Occipital lobe (tissue), 2 donors: ENCODE results near the gene HOMER3. TPM values are rescaled to one million over a fixed set of nuclear protein-coding genes. Genes with fewer than 3 reads are reported as not detected.
"Not testable (repeated sequence)": the region's sequence is repeated elsewhere in the genome, so short reads cannot be mapped to it uniquely, and the experiment has no call there.

Experiments used
- DNase-seq: peaks from one replicate; lab custom pipeline; 2025; lab: John Stamatoyannopoulos, UW
- total RNA-seq: library from RNA; depleted of rRNA; stranded (reverse); fragments of >200 nt; gene quantifications from one replicate; pipeline ENCODE4 v1.2.3, GENCODE V29; 2014

The HOMER3 gene
- total RNA-seq, 1 donor from 2014 or later: 12.8 TPM

DNA sequence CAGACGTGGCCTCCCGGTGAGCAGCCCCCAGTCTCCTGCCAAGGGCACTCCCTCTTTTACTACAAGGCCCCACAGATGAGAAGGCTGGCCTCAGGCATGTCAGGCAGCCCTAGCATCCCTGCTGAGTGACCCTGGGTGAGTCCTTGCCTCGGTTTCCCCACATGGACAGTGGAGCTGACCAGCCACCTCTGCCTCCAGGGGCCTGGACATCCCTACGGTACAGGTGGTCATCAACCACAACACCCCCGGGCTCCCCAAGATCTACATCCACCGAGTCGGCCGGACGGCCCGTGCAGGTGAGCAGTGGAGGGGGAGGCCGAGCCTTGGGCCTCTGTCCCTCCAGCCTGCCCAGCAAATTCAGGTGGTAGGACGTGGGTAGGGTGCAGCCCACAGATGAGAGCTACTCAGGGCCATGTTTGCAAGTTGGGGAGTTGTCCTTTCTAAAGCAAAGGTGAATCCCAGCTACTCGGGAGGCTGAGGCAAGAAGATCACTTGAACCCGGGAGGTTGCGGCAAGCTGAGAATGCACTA, 16.3 kb downstream of the HOMER3 start:
- DNase-seq: no peak

DNA sequence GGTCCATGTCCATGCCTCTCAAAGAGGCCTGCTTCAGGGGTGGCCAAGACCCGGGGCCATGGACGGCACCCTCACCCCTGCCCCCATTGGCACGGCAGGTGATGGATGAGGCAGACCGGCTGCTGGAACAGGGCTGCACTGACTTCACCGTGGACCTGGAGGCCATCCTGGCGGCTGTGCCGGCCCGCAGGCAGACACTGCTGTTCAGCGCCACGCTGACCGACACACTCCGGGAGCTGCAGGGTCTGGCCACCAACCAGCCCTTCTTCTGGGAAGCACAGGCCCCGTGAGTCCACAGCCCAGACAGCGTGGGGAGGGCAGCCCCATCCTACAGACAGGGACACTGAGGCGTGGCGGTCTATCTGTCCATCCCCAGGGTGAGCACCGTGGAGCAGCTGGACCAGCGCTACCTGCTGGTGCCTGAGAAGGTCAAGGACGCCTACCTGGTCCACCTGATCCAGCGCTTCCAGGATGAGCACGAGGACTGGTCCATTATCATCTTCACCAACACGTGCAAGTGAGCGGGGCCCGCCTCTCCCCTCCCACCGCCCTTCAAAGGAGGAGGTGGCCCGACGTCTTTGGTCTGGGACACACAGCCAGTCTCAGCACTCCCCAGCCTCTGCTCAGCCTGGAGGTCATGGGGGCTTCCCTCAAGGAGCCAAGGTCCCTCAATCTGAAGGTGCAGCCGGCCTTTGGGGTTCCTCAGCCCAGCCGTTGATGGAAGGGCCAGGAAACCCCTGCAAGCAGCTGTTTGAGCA, 18.6 kb downstream of the HOMER3 start:
- DNase-seq: no peak

DNA sequence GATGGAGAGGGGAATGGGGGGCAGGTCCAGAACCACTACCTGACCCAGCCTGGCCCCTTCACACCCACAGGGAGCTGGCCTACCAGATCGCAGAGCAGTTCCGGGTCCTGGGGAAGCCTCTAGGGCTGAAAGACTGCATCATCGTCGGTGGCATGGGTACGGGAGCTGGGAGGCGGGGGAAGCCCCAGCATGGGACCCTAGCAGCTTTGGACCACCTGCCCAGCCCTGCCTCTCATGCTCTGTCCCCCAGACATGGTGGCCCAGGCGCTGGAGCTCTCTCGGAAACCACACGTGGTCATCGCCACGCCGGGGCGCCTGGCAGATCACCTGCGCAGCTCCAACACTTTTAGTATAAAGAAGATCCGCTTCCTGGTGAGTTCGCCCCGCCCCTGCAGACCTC, 19.4 kb downstream of the HOMER3 start:
- DNase-seq: no peak

DNA sequence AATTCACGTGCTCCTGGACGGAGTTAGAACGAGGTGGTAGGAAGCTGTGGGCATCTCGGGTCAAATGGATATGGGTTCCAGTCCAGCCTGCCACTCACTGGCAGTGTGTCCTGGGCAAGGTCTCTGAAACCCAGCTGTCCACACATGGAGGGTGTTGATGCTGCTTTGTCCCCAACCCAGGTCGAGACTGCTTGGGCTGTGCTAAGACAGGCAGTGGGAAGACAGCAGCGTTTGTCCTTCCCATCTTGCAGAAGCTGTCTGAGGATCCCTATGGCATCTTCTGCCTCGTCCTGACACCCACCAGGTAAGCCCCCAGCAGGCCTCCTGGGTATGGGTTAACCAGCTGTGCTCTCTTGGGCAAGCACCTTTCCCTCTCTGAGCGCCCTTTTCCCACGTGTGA, 20.6 kb downstream of the HOMER3 start:
- no peak for DNase-seq

DNA sequence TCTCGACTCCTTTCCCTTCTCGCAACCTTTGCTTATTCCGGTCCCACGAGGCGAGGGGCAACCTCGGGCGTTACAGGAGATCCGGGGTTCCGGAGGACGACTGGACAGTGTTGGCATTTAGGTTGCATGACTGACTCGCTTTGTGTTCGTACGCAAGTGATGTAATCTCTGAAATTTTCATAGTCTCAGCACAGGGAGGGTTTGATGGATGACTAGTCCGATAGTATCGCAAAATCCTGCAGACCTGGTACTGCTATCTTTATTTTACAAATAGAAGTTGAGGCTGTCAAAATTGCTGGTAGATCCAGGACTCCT, 21.2 kb downstream of the HOMER3 start:
- DNase-seq: no peak

DNA sequence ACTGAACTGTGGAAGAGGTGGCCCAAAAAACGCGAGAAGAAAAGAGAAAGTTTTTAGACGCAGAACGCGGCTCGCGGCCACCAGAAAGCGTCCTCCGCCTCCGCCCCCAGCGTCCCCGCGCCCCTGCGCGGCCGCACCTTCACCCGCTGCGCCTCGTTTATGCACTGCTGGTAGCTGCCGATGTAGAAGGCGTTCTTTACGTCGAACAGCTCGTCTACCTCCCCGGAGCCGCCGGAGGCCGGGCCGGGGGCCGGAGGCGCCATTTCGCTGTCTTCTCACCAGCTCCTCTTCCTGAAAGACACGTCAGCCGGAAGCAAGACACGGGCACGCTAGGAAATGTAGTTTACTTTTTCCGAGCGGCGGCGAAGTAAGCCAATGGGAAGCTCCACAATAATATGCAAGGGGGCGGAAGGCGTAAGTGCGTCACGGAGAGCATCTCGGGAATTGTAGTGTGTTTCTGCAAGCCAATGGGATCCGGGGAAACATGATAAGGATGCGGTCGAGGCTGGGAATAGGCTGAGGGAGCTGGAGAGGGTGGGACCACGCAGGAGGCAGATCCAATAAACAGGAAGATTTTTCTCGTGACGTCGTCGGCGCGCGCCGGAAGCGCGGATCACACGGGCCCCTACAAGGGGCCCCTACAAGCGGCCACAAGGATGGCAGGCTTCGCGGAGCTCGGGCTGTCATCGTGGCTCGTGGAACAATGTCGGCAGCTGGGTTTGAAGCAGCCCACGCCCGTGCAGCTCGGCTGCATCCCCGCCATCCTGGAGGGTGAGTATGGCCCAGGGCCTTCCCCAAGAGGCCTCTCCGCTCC, 21.7 kb downstream of the HOMER3 start, which contains the start of the genes COPE and DDX49:
Gene COPE (minus strand): TSS at position 302 of the 814 bp plus-strand sequence. CDS start 39 bp downstream, at position 263.
Gene DDX49 (plus strand): TSS at position 630 of the 814 bp plus-strand sequence. CDS start 27 bp downstream, at position 657.
- peak; percentile 98 for DNase-seq

DNA sequence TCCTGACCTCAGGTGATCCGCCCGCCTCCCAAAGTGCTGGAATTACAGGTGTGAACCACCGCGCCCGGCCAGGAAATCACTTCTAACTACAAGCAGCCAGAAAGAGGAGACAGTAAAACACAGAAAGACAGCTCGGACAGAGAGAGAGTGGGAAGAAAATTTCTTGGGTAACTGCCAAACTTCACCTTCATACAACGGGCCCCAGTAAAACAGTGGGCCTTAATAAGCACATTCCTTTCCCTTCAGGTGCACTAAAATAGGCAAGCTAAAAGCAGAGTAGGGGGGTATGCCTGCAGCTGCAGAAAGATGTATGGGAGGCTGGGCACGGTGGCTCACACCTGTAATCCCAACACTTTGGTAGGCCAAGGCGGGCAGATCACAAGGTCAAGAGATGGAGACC, 23.4 kb downstream of the HOMER3 start:
- not testable (repeated sequence) for DNase-seq

DNA sequence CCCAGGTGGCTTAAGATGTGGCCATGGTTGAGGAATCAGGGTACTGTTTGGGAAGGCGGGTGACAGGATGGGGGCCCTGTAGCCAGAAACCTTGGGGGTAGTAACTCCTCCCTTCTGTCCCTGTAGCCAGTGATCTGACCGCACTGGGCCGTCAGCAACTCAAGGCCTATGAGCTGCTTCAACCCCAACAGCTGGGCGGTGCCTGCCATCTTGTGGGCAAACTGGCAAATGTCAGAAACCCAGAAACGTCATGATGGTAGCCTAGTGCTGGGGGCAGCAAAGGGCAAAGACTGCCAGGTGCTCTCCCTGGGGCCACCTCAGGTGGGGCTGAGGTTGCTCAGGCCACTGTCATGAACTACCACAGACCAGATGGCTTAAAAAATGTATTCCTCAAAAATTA, 25.4 kb downstream of the HOMER3 start:
- peak; percentile 36 for DNase-seq

DNA sequence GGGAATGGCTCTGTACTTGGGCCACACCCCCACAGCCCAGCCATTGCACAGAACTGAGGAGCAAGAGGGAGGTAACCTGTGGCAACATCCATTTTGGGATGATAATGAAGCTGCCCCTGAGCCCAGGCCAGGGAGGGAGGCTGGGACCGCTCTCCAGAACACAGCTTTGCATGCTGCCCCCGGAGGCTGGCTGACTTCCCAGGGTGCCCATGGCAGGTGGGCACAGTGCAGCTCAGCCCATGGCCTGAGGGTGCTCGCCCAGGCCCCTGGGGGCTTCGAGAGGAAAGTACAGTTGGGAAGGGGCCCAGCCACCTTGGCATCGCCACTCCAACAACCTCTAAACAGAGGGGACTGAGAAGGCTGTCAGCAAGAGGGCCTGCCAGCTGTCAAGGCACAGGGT, 27.6 kb downstream of the HOMER3 start:
- DNase-seq: no peak

DNA sequence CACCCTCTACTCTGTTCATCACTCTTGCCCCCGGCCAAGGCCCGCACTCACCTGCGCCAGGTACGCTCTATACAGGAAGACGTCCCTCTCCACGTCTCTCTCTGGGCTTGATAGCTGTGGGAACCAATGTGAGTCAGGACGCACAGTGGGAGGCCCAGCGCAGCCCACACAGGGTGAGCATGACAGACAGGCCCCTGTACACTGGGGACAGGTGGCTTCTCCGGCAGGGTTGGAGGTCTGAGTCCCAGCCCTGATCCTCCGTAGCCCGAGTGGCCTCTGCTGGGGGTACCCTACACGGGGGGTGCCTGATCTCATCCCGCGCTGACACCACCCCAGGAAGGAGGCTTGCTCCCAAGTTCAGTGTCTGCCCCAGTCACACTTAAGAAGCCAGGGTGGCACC, 28.1 kb downstream of the HOMER3 start:
- DNase-seq: no peak

DNA sequence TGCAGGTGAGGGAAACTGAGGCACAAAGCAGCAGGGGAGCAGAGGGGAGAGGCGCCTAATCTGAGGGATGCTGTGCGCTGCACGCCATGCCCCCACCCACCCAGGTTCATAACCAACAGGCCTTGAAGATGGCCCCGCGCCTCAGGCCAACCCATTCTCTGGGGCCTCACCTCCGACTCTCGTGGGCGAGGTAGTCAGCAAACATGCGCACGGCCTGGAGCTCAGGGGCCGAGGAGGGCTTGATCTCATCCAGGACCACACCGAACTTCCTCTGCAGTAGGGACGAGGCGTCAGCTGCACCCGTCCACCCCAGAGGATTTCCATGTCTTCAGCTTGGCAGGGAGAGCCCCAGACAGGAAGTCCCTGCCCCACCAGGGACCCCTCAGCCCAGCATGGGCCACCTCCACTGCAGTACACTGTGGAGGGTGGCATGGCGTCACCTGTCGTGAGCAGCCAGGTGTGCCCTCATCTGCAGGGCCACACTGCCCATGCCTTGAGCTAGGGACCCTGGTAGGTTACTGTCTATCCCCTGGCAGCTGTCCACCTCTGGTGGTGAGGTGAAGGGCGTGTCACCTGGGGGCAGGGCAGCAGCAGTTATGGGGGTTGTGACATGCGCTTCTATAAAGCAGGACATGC, 30.1 kb downstream of the HOMER3 start:
- no peak for DNase-seq

DNA sequence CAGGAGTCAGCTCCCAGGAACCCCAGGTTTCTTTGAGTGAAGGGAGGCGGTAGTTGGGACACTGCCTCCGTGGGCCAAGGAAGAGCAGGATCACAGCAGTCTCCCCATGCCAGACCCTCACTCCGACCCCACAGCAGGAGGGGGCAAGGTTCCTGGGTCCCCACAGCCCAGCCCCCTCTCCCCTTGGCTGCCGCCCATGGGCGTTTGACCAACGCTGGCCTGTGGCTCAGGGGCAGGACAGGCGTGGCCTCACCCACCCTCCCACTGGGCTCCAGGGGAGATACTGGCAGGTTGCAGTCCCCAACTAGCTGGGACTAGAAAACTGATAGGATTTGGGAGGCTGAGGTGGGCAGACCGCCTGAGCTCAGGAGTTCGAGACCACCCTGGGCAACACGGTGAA, 31.0 kb downstream of the HOMER3 start:
- DNase-seq: no peak

DNA sequence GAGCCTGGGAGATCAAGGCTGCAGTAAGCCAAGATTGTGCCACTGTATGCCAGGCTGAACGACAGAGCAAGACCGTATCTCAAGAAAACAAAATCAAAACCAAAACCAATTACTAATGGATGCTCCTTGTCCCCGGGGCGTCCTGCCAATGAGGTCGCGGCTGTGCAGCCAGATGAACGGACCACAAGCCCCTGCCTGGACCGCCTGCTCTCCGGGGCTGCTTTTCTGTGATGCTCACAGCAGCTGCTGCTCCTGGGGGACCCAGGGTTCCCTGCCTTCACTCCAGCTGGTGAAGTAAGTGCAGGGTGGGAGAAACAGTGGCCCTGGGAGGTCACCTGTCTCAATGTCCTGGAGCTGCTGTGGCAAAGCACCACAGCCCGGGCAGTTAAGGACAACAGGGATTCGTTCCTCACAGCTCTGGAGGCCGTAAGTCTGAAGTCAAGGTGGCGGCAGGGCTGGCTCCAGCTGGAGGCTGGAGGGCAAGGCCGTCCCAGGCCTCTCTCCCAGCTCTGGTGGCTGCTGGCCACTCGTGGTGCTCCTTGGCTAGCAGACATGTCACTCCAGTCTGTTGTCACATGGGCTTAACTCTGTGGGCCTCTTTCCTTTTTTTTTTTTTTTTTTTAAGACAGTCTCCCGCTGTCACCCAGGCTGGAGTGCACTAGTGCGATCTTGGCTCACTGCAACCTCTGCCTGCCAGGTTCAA, 31.9 kb downstream of the HOMER3 start:
- DNase-seq: no peak

DNA sequence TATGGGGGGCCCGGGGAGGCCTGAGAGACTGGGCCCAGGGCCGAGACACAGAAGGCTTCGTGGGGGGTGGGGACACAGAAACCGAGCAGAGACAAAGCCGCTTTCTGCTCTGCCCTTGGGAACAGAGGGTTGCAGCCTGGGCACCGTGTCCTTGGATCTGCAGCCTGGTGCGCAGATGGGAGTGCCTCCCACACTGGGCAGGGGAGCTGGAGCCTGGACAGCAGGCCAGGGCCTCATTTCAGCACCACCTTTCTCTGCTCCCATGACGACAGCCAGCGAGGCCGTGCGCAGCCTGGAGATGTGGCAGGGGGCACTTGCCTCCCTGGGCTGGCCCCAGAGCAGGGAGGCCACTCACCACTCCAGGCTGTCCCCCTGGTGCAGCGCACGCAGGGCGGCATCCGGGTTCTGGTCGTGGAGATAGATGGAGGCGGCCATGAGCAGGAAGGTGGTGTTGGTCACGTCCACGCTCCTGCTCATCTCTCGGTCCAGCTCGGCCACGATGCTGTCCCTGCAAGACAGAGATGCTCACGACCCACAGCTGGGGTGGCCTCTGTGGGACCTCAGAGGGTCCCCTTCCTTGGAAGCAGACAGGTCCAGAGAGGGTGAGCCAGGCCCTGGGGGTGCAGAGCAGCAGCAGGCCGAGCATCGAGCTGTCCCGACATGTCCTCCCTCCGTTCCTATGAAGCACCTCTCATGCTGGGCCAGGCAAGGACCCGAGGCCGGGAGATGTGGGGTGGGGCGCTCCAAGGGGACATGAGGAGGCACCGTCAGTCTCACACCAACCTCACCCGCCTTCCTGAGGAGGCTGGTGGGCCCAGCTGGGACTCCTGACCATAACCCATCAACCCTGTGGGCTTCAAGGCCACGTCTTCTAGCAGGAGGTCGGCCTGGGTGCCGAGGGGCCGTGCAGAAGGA, 34.2 kb downstream of the HOMER3 start:
- DNase-seq: peak; percentile 59

DNA sequence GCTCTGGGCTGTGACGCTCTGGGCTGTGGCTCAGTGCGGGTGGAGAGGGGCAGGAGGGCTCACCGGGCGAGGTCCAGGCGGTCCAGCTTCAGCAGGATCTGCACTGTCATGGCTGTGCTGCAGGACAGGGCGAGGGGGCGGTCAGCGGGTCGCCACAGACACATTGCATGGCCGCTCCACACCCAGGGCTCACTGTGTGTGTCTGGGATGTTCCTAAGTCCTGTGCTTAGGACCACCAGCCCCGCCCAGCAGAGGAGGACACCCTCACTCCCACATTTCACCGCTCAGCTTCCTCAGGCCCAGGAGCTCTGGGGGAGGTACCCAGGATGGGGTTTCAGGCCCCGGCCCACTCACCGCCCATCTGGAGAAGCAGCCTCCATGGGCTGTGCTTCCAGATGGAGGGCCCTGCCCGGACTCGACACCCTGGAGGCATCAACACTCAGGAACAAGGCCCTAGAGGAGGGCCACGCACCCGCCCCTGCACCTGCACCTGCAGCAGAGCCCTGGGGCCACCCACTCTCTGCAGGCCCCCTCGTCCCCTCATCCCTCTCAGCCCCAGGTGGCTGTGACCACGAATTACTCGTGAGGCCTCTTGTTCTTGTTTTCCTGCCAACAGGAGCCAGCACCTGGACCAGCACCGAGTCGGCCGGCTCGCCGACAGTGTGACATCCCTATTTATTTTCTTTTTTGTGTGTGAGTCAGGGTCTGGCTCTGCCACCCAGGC, 35.3 kb downstream of the HOMER3 start:
- DNase-seq: no peak

DNA sequence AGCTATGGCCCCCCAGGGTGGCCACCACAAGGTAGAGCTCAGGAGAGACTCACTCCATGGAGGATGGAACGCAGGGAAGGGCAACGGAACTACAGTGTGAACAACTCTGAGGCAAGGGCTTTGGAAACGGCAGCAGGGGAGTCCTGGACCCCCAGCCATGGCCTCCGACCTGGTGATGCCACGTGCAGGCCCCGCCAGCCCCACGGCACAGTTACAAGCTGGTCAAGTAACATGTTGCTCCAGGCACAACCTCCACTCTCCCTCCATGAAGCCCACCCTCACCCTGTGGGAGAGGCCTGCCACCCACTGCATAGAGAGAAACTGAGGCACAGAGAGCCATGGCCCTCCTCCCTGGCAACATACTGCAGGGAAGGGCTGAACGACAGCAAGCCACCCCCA, 36.0 kb downstream of the HOMER3 start:
- no peak for DNase-seq

DNA sequence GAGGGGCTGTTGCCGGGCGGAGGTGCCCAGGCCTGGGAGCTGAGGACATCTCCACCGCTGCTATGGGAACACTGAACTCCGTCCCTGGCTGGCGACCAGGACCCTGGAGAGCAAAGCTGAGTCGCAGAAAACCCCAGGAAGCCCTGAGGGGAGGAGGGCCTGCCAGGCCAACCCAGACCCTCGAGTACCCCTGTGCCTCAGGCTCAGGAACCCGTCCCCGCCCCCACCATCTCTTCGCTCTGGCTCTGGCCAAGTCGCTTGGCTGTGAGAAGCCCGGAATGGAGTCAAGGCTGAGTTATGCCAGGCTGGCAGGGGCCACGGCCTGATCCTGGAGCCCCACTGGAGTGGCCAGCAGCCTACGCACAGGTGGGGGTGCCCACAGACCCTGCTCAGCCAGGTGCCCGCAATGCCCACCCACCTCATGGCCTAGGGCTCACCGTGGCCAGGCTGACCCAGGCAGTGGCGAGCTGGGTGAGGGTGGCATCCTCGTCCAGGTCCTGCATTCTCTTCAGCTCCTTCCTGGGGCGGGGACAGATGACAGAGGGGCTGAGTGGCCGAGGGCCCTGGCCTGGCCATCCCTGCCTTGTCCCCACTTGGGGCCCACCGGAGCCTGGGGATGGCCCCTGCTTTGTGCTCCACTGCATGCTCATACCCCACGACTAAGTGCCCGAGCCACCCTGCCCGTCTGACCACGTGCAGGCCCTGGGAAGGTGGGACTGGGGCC, 36.5 kb downstream of the HOMER3 start:
- DNase-seq: peak; percentile 19

DNA sequence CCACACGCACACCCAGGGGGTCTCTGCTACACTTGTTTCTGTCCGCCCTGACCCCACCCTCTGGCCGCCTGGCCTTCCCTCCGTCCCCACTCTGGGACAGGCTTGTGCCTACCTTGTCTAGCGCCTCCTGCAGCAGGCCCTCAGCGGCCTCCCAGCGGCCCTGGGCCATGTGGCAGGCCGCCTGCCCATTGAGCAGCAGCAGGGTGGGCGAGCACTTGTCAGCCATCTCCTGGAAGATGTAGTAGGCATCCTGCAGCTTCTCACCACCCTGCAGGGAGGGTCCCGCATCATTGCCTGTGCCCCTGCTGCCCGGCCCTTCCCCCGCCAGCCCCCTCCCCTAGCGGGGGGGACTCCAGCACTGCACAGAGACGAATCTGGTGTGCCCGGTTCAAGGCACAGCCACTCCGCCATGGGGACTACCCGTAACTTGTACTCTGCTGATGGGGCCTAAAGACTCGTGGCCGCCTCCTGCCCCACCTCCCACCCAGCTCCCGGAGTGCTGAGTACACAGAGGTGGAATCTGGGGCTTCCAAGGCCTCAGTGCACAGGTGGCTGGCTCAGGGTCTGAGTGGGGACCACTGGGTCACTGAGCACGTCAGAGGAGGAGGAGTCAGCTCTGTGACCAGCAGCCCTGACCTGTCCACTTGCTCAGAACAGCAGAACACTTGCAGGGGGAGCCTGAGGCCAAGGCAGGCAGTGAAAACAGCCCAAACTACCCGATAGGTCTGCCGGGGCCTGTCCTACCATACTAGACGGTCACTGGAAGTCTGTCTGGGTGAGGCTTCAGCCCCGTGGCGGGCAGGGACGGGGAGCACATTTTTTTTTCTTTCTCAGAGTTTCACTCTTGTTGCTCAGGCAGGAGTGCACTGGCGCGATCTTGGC, 37.6 kb downstream of the HOMER3 start:
- DNase-seq: no peak
